Globus pallidus (tissue), 1 donor: Measurements from ENCODE around the gene PER2.

Source experiments
- DNase-seq: peaks from one replicate; pipeline ENCODE4 v3.0.0-alpha.2; 2015; ENCODE audit warnings: low spot score

PER2 gene

DNA sequence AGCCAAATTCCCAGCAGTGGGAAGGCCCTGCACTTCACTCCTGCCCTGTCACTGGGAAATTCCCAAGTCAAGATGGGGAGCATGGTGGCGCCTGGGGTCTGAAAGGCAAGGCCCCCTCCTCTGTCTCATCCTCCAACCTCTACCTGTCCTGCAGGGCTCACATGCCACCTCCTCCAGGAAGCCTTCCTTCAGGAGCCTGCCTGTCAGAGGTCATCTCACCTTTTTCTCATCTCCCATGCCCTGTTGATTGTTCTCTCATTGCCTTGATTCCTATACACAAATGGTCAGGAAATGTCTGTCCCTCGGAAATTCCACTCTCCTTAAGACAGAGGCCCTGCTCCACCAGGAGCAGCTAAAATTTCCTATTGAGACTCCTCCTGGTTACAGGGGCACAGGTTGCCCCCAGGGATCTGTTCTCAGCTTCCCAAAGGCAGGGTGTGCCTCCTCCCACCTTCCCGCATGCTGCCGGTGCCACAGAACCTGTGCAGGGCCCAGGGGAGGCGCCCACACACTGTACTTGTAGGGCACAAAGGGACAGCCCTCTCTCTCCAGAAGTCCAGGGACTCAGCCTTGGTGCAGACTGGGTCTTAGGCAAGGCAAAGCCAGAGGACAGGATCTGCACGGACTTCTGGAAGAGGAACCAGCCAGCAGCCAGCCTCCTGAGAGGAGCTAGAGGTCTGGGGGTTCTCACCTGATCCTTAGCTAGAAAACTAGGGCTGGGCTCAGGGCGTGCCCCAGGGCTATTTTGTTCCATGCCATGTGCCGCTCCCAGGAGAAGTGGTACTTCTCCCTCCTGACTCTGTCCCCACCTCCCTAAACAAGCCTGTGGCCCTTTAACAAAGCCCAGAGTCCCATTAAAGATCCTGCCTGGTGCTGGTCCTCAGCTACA, 61.5 kb downstream of the PER2 start:
- DNase-seq, result no peak

- DNase-seq, result no peak
Observed at GRCh38 chr2:238225911-238226697, 62.3 kb downstream of the PER2 start.

- no peak for DNase-seq
Observed at GRCh38 chr2:238225121-238225520, 63.3 kb downstream of the PER2 start.

- no peak for DNase-seq
Observed at GRCh38 chr2:238224356-238225035, 63.9 kb downstream of the PER2 start.

DNA sequence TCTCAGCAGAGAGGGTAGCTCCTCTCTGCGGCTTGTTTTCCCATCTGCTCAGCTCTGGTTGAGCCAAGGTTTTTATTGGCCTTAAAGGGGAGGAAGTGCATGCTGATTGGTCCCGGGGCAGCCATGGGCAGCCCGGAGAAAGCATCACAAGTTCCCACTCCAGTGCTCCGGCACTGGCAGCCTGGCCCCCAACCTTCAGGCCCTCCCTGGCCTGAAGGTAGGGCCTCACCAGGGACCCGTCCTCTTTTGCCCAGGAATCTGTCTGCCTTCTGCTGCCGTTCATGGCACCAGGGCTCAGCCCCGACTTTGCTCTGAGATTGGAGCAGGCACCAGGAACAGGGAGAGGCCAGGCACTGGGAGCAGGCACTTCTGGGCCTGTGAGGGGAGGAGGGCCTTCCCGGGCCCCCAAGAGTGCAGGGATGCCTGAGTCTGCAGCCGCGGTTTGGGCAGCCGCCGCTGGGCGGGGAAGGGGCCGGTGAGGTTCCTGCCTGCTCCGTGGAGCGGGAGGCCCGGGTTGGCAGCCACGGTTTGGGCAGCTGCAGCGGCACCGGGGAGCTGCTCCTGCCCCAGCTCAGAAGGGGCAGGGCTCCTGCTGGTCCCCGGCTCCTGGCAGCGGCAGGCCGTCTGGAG, 67.4 kb downstream of the PER2 start:
- peak; percentile 93 for DNase-seq

DNA sequence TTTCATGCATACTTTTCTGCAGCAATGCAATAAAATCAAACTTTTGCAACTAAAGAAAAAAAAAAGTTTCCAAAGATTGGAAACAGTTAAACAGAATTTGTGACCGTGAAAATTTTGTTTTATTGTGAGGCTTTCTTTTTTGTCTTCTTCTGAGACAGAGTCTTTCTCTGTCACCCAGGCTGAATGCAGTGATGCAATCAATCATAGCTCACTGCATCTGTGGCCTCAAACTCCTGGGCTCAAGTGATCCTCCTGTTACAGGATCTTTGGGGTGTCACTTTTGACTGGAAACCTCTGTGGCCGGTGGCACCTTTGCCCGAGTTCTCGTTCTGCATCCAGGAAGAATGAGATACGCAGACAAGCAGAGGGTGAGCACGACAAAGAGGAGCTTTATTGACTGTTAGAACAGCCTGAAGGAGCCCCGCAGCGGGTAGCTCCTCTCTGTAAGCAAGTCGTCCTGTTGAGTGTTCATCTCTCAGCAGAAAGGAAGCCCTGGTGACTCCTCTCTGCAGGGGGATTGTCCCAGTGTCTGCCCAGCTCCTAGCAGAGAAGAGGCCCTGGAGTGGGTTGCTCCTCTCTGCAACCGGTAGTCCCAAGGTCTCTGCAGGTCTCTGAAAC, 68.0 kb downstream of the PER2 start:
- peak; percentile 62 for DNase-seq

GRCh38 chr2:238216651-238217184, 71.7 kb downstream of the PER2 start:
- DNase-seq, result peak; percentile 99

- DNase-seq, result no peak
Observed at GRCh38 chr2:238207006-238207405, 81.4 kb downstream of the PER2 start.

- DNase-seq, result no peak
Observed at GRCh38 chr2:238203973-238204683, 84.3 kb downstream of the PER2 start.

DNA sequence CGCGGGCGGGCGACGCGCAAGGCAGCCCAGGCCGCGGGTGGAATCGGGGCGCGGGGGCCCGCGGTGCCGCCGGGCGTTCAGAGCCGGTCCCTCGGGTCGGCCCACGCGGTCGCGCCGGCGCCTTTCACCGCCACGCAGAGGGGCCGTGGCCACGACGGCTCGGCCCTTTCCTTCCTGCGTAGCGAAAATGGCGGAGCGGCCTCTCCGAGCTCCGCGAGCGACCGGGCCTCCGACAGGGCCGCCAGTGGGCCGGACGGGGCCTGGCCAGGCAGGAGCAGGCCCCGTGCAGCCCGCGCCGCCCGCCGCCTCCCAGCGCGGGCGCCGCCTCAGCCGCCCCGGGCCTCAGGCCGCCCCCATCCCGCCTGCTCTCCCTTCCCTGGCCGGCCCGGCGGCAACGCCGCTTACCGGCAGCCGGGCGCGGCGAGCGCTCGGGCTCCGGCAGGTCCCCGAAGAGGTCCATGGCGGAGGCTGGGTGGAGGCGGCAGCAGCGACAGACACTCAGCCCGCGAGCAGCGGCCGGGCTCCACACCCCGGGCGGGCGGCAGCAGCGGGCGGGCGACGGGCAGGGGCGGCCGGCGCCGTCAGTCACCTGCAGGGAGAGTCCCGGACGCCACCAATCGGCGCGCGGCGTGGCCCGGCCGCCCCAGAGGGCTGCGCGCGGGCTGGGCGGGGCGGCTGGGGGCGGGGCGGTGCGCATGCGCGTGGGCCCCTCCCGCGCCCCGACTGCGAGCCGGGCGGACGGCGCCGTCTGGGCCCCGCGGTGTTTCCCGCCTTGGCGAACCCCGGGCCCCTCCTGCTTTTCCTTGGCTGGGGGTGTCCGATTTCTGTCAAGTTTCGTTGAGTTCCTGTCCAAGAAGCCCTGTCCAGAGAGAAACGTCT, 85.1 kb downstream of the PER2 start, which contains the start of gene ILKAP:
TSS of gene ILKAP (minus strand) at position 602 of the 879 bp plus-strand sequence. CDS start at position 460, 142 bp downstream.
- DNase-seq, result peak; percentile 88

DNA sequence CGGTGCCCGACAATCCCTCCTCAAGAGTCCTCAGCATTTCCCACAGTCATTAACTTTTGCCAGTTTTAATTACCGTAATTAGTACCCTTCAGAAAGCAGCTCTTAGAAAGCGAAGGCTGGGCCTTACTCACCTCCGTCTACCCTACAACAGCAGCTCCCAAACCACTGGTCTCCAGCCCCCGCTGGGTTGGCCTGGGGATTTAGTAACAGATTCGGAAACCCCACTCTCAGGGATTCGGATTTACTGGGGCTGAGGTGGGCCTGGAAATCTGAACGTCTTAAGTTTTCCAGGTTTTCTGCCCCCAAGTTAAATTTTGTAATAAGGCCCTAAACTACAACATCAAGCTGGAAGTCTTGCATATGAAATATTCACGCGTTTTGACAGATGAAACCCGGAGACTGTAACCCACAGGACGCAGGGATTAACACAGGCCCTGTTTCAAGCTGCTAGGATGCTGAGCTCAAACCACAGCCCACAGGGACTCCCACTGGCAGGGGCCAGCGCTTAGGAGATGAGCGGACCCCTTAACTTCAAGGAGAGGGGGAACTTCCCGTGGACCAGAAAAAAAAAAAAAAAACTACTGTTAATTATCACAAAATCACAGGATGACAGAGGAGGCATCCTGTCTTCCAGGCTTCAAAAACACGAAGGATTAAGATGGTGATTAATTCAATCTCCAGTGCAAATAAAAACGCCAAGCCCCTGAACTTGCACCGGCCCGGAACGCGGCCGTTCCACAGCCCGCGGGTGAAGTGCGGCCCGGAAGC, 85.9 kb downstream of the PER2 start:
- DNase-seq, result no peak
